Activated CD4-positive, alpha-beta T cell treated with anti-CD3 and anti-CD28 coated beads for 24 hours (primary cell): ENCODE measurements around the gene RIPOR3.
A peak's percentile ranks its signal among the peaks of the same experiment; 100 is the strongest.

Experiments used
- DNase-seq, 2 donors: peaks; one replicate each; pipeline ENCODE4 v3.0.0-alpha.2; 2020; ENCODE audit warnings: low read depth in 2 of 2

The RIPOR3 gene

DNA sequence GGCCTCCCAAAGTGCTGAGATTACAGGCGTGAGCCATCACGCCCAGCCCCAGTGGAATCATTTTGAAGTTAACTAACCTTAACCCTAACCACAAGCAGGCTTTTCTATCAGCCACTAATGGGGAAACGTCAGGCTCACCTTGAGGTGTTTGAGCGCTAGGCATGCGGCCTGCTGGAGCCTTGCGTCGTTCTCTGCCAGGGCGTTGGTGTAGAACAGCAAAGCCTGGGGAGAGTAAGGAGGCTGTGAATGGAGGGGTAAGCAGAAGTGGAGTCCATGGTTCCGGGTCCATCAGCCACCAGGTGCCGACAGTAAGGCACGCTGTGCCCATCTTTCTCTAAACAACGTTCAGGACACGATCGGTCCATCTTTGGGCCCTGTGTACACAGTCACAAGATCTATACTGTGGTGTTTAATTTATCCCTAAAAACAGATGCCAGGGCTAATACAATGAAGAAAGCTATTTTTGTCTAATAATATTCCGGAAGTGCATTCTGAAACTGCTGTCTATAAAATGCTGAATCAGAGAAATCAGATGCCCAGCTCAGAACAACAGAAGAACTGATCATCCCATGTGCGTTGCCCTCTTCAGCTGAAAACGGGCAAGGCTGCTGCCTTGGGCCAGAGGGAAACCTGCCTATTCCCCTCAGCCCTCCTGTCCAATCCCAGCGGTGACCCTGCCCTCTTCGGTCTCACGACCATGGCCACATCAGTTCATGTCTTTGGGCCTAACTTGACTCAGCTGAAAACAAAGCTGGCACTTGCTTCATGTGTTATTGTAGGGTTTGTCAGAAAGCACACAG is 101.6 kb downstream of the RIPOR3 start:
- no peak for DNase-seq

DNA sequence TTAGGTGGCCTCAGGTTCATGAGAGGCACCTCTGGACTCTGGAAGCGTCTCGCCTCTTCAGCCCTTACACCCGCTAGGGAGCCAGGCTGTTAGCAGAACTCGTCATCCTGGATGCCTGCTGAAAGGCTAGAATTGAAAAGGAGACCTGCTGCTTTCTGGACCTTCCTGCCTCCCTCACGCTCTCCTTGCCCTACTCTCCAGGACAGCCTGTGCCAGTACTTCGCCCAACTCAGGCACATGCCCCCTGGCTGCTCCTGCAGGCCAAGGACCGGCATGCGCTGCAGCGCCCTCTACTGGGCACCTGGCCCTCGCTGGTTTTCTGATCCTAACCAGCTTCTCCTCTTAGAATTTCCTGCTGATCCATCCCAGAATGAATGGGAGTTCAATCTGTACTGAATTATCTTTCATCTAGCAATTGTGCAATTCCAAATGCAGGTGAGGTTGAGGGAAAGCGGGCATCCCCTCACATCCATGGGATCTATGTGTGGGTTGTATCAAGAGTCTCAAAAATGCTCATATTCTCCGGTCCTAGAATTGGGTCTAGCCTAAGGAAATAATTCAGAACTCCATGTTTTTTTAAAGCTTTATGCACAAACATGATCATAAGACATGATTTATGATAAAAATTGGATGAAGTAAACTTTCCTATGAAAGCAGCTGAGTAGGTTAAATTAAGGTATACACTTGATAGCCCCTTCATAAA is 103.2 kb downstream of the RIPOR3 start:
- peak; percentile 69 to 73 for DNase-seq

DNA sequence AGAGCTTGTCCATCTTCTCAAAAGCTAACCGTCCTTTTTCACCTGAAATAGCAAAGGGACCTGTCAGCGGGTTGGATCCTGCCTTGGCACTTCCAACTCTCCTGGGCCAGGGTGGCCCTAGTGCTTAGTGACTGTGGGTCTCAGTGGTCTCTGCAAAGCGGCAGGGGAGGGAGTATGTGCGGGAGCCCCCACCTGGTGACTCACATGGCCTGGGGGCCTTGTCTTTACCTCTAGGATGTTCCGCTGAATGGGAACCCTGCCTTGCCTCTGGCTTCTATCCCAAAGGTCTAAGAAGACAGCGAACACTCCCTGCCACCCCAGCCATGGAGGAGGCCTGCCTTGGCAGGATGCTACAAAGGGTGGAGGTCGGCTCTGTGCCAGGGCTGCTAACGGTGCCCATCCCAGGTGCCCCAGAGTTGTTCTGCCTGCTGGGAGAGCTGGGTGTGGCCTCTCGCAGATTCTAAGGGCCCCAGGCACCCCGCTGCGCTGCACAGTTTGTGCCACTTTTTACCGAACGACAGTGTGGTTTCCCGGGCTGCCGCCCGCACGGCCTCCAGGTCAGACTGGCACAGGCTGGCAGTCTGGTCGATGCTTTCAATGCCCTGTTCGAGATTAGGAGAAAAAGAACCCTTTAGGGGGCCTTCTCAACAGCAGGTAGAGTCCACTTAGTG is 103.9 kb downstream of the RIPOR3 start:
- DNase-seq = no peak

DNA sequence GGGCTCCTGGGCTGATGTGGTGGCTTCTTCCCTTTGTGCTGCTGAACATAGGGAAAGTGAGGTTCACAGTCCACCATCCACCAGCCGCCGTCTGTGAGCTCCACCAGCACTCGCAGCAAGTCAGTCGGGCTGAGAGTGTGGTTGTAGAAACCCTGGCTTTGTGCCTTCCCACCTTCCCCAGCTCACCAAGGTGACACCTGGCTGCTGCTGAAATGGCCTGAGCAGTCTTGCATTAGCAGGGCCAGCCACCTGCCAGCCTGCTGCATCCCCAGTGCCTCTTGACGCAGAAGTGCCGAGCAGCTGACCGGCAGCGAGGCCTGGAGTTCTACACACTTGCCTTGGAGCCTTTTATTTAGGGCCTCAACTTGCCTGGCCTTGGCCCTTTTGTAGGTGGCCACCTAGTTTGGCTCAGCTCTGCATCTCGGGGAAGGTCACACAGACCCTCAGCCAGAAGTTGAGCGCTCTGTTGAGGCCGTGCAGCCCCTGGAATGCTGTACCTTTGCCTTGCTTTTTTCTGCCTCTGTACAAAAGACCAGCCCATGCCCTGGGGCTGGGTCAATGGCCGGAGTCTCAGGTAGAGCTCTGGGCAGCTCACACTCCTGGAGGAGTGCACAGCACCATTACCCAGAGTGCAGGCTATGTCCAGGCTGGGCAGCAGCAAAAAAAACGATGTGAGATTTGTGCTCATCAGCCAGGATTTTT is 104.7 kb downstream of the RIPOR3 start:
- no peak for DNase-seq

DNA sequence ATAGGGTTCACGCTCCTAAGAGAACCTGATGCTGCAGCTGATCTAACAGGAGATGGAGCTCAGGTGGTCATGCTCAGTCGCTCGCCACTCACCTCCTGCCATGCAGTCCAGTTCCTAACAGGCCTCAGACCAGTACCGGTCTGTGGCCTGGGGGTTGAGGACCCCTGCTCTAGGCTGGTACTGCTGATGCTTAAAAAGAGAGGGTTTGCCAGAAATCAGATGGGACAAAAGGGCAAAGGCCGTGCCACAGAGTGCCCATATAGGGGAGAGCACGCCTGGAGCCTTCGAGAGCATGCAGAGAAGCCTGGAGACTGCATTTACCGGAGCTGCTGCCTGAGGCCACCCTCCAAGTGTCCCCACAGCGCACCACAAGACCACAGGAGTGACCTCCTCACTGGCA is 105.7 kb downstream of the RIPOR3 start:
- no peak for DNase-seq

DNA sequence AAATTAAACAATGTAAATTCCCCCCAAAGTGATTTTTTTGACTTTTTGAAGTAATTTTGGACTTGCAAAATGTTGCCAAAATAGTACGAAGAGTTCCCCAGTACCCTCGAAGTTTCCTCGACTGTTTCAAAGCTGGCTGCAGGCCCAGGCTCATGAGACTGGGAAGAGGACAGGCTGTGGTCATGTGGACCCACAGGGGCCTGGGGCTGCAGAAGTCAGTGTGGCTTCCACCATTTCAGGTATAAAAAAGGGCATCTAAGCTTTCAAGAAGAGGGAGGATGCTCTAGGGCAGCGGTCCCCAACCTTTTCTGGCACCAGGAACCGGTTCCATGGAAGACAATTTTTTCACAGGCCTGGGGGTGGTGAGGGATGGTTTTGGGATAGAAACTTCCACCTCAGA is 106.1 kb downstream of the RIPOR3 start:
- DNase-seq = no peak

DNA sequence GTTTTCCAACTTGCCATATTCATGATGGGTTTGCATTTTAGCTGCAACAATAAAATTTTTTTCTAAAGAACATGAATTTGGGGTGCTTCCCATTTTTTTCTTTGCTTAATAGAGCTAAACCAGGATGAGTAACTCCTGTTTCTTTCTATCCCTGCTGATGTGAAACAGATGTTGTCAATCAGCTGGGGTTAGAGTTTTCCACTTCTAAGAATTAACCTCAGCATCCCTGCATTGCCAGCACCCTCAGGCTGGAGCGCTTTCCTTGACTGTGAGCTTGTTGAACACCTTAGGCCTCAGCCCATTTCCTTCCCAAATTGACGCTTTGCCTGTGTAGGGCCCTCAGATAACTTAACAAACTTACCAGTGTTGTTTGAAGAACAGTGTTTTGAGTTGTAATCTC is 106.7 kb downstream of the RIPOR3 start:
- DNase-seq = no peak

DNA sequence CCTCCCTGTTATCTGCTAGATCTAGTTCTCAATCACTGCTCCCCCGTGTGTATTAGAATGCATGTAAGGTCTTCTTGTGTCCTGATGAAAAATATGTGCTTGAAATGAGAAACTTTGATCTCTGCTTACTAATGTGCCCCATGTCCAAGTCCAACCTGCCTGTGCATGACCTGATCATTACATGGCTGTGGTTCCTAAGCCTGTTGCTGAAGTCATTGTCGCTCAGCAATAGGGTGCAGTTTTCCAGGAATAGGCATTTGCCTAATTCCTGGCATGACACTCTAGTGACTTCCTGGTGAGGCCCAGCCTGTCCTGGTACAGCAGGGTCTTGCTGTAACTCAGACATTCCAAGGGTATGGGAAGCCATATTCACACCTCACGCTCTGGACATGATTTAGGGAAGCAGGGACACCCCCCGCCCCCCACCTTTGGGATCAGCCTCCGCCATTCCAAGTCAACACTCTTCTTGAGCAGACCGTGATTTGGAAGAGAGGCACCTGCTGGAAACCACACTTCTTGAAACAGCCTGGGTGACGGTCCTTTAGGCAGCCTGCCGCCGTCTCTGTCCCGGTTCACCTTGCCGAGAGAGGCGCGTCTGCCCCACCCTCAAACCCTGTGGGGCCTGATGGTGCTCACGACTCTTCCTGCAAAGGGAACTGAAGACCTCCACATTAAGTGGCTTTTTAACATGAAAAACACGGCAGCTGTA is 107.7 kb downstream of the RIPOR3 start:
- no peak for DNase-seq

DNA sequence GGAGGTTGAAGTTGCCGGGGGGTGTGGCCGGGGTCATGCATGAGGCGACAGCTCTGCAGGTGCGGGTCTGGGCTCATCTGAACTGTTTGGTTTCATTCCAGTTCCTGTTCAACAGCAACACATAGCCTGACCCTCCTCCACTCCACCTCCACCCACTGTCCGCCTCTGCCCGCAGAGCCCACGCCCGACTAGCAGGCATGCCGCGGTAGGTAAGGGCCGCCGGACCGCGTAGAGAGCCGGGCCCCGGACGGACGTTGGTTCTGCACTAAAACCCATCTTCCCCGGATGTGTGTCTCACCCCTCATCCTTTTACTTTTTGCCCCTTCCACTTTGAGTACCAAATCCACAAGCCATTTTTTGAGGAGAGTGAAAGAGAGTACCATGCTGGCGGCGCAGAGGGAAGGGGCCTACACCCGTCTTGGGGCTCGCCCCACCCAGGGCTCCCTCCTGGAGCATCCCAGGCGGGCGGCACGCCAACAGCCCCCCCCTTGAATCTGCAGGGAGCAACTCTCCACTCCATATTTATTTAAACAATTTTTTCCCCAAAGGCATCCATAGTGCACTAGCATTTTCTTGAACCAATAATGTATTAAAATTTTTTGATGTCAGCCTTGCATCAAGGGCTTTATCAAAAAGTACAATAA is 108.6 kb downstream of the RIPOR3 start:
- DNase-seq = no peak

DNA sequence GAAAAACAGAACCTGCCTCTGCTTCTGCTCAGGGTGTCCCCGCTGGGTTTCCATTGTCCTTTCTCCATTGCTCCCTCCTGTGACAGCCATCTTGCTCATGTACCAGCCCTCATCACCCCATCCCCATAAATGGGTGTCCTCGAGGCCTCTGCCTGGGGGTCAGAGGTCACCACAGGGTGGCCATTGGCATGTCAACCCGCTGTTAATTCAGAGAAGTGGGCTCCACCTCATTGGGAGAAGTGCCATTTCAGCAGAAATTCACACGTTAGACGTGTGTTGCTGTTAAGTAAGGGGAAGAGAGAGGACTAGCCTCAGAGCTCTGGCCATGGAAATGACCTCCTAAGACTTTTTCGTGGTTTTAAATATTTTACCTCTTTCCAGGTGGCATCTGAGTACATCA is 109.2 kb downstream of the RIPOR3 start:
- no peak for DNase-seq

DNA sequence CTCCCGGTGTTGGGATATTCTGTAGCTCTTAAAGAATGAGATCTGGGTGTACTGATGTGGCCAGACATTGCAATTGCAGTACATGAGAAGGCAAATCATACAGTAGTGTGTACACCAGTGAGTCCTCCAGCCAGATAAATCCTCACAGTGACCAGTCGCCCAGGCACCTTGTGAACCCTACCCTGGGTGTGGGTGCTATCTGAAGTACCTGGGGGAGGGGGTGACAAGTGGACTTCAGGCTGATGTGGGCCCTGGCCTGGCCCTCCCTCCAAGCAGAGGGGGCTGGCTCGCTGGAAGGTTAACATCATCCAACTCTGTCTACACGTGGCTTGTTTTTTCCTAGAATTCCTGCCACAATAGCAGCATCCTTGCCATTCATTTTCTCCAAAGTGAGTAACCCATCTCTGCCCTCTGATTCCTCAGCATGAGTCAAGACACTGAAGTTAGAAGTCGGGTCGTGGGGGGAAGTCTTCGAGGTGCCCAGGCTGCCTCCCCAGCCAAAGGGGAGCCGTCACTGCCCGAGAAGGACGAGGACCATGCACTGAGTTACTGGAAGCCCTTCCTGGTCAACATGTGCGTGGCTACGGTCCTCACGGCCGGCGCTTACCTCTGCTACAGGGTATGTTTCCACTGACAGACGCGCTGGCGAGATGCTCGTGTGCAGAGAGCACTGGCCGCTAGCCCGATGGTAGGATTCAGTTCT is 110.3 kb downstream of the RIPOR3 start:
- DNase-seq = no peak

DNA sequence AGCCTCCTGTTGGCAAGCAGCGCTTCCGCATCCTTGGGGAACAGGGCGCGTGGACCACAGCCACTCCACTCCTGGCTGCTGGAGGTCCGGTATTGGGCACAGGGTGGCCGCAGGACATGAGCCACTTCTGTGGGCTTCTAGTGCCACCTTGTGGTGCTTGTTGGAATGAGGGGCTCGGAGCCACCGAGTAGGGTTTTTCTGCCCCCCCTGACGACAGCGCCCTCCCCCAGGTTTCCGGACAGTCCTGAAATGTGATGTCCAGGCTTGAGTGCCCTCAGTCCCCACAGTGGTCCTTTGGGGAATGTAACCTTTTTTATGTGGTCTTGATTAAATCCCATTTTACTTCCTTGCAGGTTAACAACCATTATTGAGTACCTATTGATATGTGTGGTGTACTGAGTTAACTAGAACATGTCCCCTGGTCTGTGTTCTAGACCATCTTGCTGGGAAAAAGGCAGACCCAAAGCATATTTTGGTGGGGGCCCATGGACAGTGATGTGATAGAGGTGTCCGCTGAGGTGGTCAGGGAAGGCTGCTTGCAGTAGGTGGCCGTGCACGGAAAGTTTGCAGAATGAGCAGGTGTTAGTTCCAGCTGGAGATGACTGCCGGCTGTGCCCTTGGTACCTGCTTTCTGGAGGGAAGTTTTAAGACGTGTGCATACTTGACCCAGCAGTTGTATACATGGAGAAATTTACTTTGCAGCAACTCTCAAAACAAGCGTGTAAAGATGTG is 111.2 kb downstream of the RIPOR3 start:
- peak; percentile 27 to 42 for DNase-seq

DNA sequence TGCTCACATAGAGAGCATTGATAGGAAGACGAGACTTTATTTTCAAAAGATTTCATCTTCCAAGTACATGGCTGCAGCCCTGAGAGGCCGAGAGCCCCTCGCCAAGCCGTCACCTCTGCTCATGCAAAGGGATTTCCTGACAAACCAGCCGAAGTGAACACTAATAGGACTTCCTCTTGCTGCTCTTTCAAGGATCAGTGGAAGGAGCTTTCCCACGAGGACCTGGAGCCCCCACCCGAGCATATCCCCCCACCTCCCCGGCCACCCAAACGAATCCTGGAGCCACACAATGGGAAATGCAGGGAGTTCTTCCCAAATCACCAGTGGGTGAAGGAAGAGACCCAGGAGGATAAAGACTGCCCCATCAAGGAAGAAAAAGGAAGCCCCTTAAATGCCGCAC is 111.8 kb downstream of the RIPOR3 start:
- no peak for DNase-seq

DNA sequence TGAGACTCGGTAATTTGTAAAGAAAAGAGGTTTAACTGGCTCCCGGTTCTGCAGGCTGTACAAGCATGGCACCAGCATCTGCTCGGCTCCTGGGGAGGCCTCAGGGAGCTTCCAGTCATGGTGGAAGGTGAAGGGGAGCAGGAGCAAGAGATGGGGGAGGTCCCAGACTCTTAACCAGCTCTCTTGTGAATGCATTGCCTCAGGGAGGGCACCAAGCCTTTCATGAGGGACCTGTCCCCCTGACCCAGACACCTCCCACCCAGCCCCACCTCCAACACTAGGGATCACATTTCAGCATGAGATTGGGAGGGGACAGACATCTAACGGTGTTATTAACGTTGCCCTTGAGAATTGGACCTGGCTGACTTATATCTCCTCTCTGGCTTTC is 112.6 kb downstream of the RIPOR3 start:
- DNase-seq = no peak

DNA sequence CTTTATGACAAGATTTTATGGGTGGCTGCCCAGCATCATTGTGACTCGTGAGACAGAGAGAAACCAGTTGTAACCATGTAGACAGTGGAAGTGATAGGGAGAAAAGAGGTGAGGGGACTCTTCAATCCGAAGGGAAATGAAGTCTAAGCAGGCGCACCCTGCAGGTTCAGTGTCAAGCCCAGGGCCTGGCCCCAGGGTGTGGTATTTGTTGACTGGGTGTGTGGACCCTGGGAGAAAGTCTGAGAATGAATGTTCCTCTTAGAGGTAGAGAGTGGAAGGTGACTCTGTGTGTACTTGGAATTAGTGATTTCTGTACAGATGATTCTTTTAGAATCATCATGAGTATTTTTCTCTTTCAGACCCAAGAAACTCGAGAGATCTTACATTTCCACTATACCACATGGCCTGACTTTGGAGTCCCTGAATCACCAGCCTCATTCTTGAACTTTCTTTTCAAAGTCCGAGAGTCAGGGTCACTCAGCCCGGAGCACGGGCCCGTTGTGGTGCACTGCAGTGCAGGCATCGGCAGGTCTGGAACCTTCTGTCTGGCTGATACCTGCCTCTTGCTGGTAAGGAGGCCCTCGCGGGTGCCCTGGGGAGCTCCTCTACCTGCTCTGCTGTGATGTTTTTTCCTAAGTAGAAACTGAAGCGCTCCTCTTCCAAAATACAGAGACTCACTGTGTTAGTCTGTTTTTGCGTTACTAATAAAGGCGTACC is 113.1 kb downstream of the RIPOR3 start:
- no peak for DNase-seq

DNA sequence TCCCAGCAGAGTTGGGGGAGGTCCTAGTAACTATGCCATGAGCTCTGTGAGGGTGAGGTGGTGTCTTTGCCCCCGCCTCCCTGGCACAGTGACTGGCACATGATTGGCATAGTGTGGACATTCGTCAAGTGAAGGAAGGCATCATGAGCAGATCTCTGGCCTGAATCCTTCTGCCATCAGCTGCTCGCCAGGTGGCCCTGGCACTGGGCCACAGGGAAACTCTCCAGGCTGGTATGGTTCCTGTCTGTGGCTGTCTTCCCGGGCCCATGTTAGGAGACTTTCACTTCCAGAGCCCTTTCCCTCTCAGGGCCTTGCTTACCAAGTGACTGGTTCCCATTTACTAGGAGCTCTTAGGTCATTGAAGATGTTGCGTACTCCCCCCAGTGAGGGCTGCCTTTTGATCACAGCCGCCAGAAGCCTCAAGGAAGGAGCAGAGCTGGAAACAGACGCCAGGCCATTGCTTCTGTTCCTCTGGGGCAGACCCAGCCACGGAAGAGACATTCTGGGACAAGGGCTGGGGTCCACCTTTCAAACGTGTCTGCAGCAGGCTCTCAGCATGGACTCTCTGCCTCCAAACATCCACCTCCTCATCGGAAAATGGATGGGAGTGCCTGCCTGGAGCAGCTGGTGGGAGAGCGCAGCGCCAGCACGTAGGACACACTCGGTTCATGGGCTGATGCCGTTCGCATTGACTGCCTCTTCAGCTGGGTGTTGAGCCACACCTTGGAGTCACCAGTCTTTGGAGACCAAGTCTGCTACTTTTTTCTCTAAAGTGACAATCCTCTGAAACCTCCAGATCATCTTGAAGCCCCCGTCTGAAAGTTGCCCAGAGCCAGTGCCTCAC is 113.9 kb downstream of the RIPOR3 start:
- DNase-seq = no peak

DNA sequence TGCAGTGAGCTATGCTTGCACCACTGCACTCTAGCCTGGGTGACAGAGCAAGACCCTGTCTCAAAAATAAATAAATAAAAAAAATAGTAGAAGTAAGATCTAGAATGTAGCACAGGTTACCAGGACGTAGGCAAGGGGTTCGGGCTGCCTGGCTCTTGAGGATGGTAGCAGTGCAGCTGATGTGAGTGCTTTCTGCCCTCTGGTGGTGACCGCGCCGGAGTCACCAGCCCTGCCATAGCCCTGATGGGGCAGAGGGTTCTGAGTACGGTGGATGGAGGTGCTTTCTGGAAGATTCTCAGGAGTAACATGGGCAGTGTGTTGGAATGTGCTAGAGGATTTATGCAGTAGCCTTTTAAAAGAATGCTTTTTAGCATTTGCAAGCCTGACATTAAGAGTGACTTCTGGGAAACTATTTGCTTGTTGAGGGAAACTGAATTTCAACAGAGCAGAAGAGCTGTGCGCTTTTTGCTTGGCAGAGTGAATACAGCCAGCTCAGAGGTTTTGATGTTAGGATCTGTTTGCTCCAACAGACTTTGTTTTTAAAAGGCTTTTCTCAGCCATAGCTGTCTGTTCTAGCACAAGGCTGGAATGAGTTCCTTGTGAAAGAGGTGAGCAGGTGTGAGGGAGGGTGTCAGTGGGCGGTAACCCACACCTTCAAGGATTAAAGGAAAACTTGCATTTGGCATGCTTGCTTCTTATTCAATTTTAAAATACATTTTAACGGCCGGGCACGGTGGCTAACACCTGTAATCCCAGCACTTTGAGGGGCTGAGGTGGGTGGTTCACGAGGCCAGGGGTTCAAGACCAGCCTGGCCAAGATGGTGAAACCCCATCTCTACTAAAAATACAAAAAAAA is 115.2 kb downstream of the RIPOR3 start:
- peak; percentile 54 to 55 for DNase-seq
